ENCODE measurements around the gene TPBGL.

TPBGL gene

GRCh38 chr11:75229466-75229865 lies 11.1 kb upstream of the TPBGL start:
- Histone ChIP-seq H3K9me3 (ENCODE audit: insufficient read depth, low read length, severe bottlenecking) (no peaks in the 10 kb centered on the region), H2AFZ (ENCODE audit: low read depth, low read length) (no peak overlapping the region), H4K20me1 (ENCODE audit: insufficient read depth, low read length) (peaks cover 12% of the 10 kb centered on the region; the same call in 1 of the 2 replicates), H3K27ac (ENCODE audit: low read length) (no peak overlapping the region), H3K4me1 (ENCODE audit: insufficient read depth, low read length) (no peaks in the 10 kb centered on the region), H3K4me2 (ENCODE audit: insufficient read depth, low read length) (no peak overlapping the region), H3K4me3 (ENCODE audit: low read depth in 1 of 2, low read length in 2 of 2) (no peak overlapping the region), H3K79me2 (ENCODE audit: insufficient read depth, low read length) (no peaks in the 10 kb centered on the region), H3K9ac (ENCODE audit: low read depth, low read length) (no peak overlapping the region), H3K27me3 (ENCODE audit: insufficient read depth, low read length, poor library complexity) (no peaks in the 10 kb centered on the region), H3K36me3 (ENCODE audit: insufficient read depth, low read length) (no peaks in the 10 kb centered on the region)
- no peak for DNase-seq
- ATAC-seq (ENCODE audit: insufficient read depth, low read depth): no peak
- TF ChIP-seq, protein P1, sequence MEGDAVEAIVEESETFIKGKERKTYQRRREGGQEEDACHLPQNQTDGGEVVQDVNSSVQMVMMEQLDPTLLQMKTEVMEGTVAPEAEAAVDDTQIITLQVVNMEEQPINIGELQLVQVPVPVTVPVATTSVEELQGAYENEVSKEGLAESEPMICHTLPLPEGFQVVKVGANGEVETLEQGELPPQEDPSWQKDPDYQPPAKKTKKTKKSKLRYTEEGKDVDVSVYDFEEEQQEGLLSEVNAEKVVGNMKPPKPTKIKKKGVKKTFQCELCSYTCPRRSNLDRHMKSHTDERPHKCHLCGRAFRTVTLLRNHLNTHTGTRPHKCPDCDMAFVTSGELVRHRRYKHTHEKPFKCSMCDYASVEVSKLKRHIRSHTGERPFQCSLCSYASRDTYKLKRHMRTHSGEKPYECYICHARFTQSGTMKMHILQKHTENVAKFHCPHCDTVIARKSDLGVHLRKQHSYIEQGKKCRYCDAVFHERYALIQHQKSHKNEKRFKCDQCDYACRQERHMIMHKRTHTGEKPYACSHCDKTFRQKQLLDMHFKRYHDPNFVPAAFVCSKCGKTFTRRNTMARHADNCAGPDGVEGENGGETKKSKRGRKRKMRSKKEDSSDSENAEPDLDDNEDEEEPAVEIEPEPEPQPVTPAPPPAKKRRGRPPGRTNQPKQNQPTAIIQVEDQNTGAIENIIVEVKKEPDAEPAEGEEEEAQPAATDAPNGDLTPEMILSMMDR (IDR thresholded peaks at IDR 0.05; ENCODE audit: borderline replicate concordance, extremely low read depth, low read length, poor library complexity, severe bottlenecking): no peak
- TF ChIP-seq EZH2 (IDR thresholded peaks at IDR 0.05; ENCODE audit: borderline replicate concordance, low read depth, low read length, severe bottlenecking): no peak

DNA sequence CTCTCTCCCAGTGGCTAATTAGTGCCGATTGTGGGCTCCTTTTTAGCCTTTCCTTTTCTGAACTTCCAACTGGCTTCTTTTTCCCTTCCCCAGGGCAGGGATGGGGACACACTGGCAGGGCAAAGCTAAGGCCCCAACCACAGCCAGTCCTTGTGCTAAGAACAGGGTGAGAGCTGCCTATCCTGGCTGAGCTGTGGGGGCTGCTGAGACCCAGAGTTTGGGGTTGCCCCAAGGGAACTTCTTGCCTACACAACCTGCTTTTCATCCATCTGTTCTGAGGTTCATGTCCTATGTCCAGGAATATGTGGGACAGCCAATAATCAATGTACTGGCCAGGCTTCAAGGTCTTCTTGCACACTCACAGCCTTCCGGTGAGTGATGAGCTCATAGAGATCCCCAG lies 10.0 kb upstream of the TPBGL start:
- ATAC-seq (ENCODE audit: insufficient read depth, low read depth) (no peak), DNase-seq (no peak)
- H3K9me3 ChIP-seq (ENCODE audit: insufficient read depth, low read length, severe bottlenecking): no peaks in the 10 kb centered on the region
- no peak overlapping the region for H3K9ac ChIP-seq (ENCODE audit: low read depth, low read length)
- no peak overlapping the region for H3K4me2 ChIP-seq (ENCODE audit: insufficient read depth, low read length)
- H3K4me1 ChIP-seq (ENCODE audit: insufficient read depth, low read length): no peaks in the 10 kb centered on the region
- H3K36me3 ChIP-seq (ENCODE audit: insufficient read depth, low read length): no peaks in the 10 kb centered on the region
- no peaks in the 10 kb centered on the region for H3K27me3 ChIP-seq (ENCODE audit: insufficient read depth, low read length, poor library complexity)
- no peak for TF ChIP-seq EZH2 (IDR thresholded peaks at IDR 0.05; ENCODE audit: borderline replicate concordance, low read depth, low read length, severe bottlenecking)
- TF ChIP-seq, protein P1 (IDR thresholded peaks at IDR 0.05; ENCODE audit: borderline replicate concordance, extremely low read depth, low read length, poor library complexity, severe bottlenecking): no peak
- H2AFZ ChIP-seq (ENCODE audit: low read depth, low read length): no peak overlapping the region
- H4K20me1 ChIP-seq (ENCODE audit: insufficient read depth, low read length): peaks cover 12% of the 10 kb centered on the region; the same call in 1 of the 2 replicates
- H3K4me3 ChIP-seq (ENCODE audit: low read depth in 1 of 2, low read length in 2 of 2): no peak overlapping the region
- no peaks in the 10 kb centered on the region for H3K79me2 ChIP-seq (ENCODE audit: insufficient read depth, low read length)
- no peak overlapping the region for H3K27ac ChIP-seq (ENCODE audit: low read length)

GRCh38 chr11:75233754-75234172 lies 6.8 kb upstream of the TPBGL start:
- H4K20me1 ChIP-seq (ENCODE audit: insufficient read depth, low read length): peaks cover 12% of the 10 kb centered on the region; the same call in 1 of the 2 replicates
- H3K79me2 ChIP-seq (ENCODE audit: insufficient read depth, low read length): no peaks in the 10 kb centered on the region
- no peak overlapping the region for H3K9ac ChIP-seq (ENCODE audit: low read depth, low read length)
- H2AFZ ChIP-seq (ENCODE audit: low read depth, low read length): no peak overlapping the region
- no peak overlapping the region for H3K27ac ChIP-seq (ENCODE audit: low read length)
- ATAC-seq (ENCODE audit: insufficient read depth, low read depth) (peak; percentile 64; the same call in 1 of the 3 replicates), DNase-seq (peak; percentile 64)
- H3K4me1 ChIP-seq (ENCODE audit: insufficient read depth, low read length): no peaks in the 10 kb centered on the region
- TF ChIP-seq, protein P1 (IDR thresholded peaks at IDR 0.05; ENCODE audit: borderline replicate concordance, extremely low read depth, low read length, poor library complexity, severe bottlenecking): no peak
- no peak for TF ChIP-seq EZH2 (IDR thresholded peaks at IDR 0.05; ENCODE audit: borderline replicate concordance, low read depth, low read length, severe bottlenecking)
- H3K4me3 ChIP-seq (ENCODE audit: low read depth in 1 of 2, low read length in 2 of 2): no peak overlapping the region
- no peaks in the 10 kb centered on the region for H3K27me3 ChIP-seq (ENCODE audit: insufficient read depth, low read length, poor library complexity)
- no peaks in the 10 kb centered on the region for H3K9me3 ChIP-seq (ENCODE audit: insufficient read depth, low read length, severe bottlenecking)
- no peaks in the 10 kb centered on the region for H3K36me3 ChIP-seq (ENCODE audit: insufficient read depth, low read length)
- no peak overlapping the region for H3K4me2 ChIP-seq (ENCODE audit: insufficient read depth, low read length)

DNA sequence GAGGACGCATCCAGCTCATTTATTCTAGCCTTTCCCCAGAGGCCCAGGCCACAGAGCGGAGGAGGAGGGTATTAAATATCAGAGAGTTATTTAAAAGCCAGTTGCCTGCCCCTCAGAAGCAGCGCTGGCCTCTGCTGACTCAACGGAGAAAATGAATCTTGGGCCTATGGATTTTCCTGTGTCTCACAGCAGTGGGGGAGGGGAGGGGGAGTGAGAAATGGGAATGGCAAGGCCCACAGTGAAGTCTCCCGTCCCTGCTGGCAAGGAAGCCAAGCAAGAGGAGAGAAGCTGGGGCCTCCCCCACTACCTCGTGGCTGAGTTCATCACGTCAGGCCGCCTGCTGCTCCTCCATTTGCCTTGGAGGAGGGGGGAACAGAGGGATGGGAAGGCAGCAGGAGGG lies 4.5 kb upstream of the TPBGL start:
- Histone ChIP-seq H3K9ac (ENCODE audit: low read depth, low read length) (no peak overlapping the region), H4K20me1 (ENCODE audit: insufficient read depth, low read length) (peaks cover 7% of the 10 kb centered on the region; the same call in 1 of the 2 replicates), H3K4me1 (ENCODE audit: insufficient read depth, low read length) (no peaks in the 10 kb centered on the region), H3K36me3 (ENCODE audit: insufficient read depth, low read length) (no peaks in the 10 kb centered on the region), H3K79me2 (ENCODE audit: insufficient read depth, low read length) (no peaks in the 10 kb centered on the region), H3K27me3 (ENCODE audit: insufficient read depth, low read length, poor library complexity) (no peaks in the 10 kb centered on the region), H3K4me2 (ENCODE audit: insufficient read depth, low read length) (no peak overlapping the region), H3K27ac (ENCODE audit: low read length) (no peak overlapping the region), H3K9me3 (ENCODE audit: insufficient read depth, low read length, severe bottlenecking) (no peaks in the 10 kb centered on the region), H2AFZ (ENCODE audit: low read depth, low read length) (no peak overlapping the region), H3K4me3 (ENCODE audit: low read depth in 1 of 2, low read length in 2 of 2) (no peak overlapping the region)
- ATAC-seq (ENCODE audit: insufficient read depth, low read depth): no peak
- TF ChIP-seq, protein P1 (IDR thresholded peaks at IDR 0.05; ENCODE audit: borderline replicate concordance, extremely low read depth, low read length, poor library complexity, severe bottlenecking): no peak
- no peak for TF ChIP-seq EZH2 (IDR thresholded peaks at IDR 0.05; ENCODE audit: borderline replicate concordance, low read depth, low read length, severe bottlenecking)
- no peak for DNase-seq

Data from DND-41 (cell line).